ENCODE results near the gene BCKDHA. TPM values are rescaled to one million over a fixed set of nuclear protein-coding genes. Genes with fewer than 3 reads are reported as not detected.
A peak's percentile ranks its signal among the peaks of the same experiment; 100 is the strongest.
"Not testable (repeated sequence)": the region's sequence is repeated elsewhere in the genome, so short reads cannot be mapped to it uniquely, and the experiment has no call there.

BCKDHA gene
- total RNA-seq, 2 experiments from 2014 or later: 18.7 to 20.1 TPM

DNA sequence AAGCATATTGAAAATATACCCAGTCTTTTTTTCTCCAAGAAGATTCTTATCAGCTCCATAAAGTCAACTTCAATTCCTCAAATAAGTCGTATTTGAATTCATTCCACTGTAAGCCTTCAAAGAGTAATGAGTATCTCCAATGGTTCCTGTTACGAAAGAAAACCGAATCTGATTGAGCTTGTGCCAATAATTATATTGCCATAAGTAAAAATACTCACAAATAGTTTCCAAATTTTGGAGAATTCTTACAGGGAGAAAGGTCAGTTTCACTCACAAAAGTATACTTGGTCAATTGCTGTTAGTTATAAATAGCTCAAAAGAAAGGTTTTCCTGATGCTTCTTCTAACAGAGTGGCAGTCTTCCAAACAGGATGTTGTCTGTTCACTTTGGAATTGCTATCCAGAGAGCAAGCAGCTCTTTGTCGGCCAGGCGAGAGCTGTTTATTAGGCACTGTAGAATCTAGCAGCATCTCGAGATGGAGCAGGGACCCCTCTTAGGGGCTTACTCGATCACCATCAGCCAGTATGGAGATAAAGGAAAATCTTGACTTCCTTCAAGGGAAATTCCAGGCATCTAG lies 58.8 kb downstream of the BCKDHA start:
- CTCF ChIA-PET: interaction anchor here (0.6 to 3.3 kb wide), 18 partner anchors 8 to 174 kb away, joined by 3 to 28 read pairs (median 6); partner anchors contain the start of gene DMAC2
- ATAC-seq (no peak), DNase-seq (no peak)
- Mint-ChIP-seq H3K36me3 (peaks cover 8% of the 10 kb centered on the region), H3K27me3 (peaks cover 13% of the 10 kb centered on the region), H3K4me1 (peaks cover 40% of the 10 kb centered on the region), H3K9me3 (ENCODE audit: low read depth) (no peaks in the 10 kb centered on the region), H3K4me3 (peak overlapping the region; percentile 55), H3K27ac (peak overlapping the region; percentile 89)

DNA sequence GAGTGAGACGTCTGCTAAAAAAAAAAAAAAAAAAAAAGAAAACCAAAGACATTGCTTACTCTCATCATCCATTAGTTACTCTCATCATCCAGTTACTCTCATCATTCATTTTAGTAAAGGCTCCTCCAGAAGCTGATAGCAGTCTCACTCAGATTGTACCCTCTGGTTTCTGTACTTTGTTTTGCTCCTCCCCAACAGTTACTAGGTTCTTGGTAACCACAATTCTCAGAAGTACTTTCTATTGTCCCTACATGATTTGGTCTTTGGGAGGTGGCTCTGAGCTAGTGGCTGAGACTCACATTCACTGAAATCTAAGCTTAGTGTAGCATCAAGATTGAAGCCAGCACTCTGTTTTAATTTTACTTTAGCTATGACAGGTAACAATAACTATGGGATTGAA lies 59.6 kb downstream of the BCKDHA start:
- CTCF ChIA-PET: interaction anchor here (0.6 to 3.3 kb wide), 20 partner anchors 9 to 312 kb away, joined by 3 to 28 read pairs (median 6); partner anchors contain the start of gene DMAC2
- H3K4me1 Mint-ChIP-seq: peaks cover 43% of the 10 kb centered on the region
- peak overlapping the region; percentile 55 for H3K4me3 Mint-ChIP-seq
- peak; percentile 97 for ATAC-seq
- peak; percentile 57 for DNase-seq
- H3K27me3 Mint-ChIP-seq: peaks cover 14% of the 10 kb centered on the region
- peaks cover 8% of the 10 kb centered on the region for H3K36me3 Mint-ChIP-seq
- H3K9me3 Mint-ChIP-seq (ENCODE audit: low read depth): no peaks in the 10 kb centered on the region
- peak overlapping the region; percentile 89 for H3K27ac Mint-ChIP-seq

GRCh38 chr19:41462497-41462896 lies 64.9 kb downstream of the BCKDHA start:
- CTCF ChIA-PET: interaction anchor here (1.4 kb wide), 1 partner anchor 23 kb away, joined by 3 read pairs; no protein-coding TSS in a partner anchor
- DNase-seq (no peak), ATAC-seq (no peak)
- H3K9me3 Mint-ChIP-seq (ENCODE audit: low read depth): no peaks in the 10 kb centered on the region
- H3K4me1 Mint-ChIP-seq: peaks cover 31% of the 10 kb centered on the region
- peak overlapping the region; percentile 9 for H3K27ac Mint-ChIP-seq
- H3K36me3 Mint-ChIP-seq: no peaks in the 10 kb centered on the region
- H3K4me3 Mint-ChIP-seq: no peak overlapping the region
- H3K27me3 Mint-ChIP-seq: peaks cover 33% of the 10 kb centered on the region

- ATAC-seq (peak; percentile 68), DNase-seq (peak; percentile 70)
- peaks cover 43% of the 10 kb centered on the region for H3K27me3 Mint-ChIP-seq
- peak overlapping the region; percentile 63 for H3K4me3 Mint-ChIP-seq
- CTCF ChIA-PET: interaction anchor here (0.6 to 1.4 kb wide), 5 partner anchors 14 to 133 kb away, joined by 3 to 5 read pairs (median 3); no protein-coding TSS in a partner anchor
- H3K4me1 Mint-ChIP-seq: peaks cover 23% of the 10 kb centered on the region
- not testable (repeated sequence) for H3K9me3 Mint-ChIP-seq (ENCODE audit: low read depth); H3K36me3 Mint-ChIP-seq
- H3K27ac Mint-ChIP-seq: peak overlapping the region; percentile 79
Measured at GRCh38 chr19:41463257-41464256, 65.9 kb downstream of the BCKDHA start.

Other genes with a start within 250 kb of the BCKDHA start
- gene CYP2S1, start 204.6 kb upstream of the BCKDHA start, total RNA-seq: under 1 TPM in 1 of 2 experiments, not detected in 1; 0.19 TPM
- gene AXL, start 178.6 kb upstream of the BCKDHA start, total RNA-seq: under 1 TPM; 0.05 to 0.29 TPM
- 100 to 1,000 TPM; 342 to 348 TPM for gene HNRNPUL1, start 133.4 kb upstream of the BCKDHA start, total RNA-seq
- 10 to 100 TPM; 42.9 to 43.5 TPM for gene CCDC97, start 87.6 kb upstream of the BCKDHA start, total RNA-seq
- gene TGFB1, start 43.9 kb upstream of the BCKDHA start, total RNA-seq: 100 to 1,000 TPM; 171 to 179 TPM
- gene B9D2, start 33.7 kb upstream of the BCKDHA start, total RNA-seq: 1 to 10 TPM; 8.2 to 9.3 TPM
- gene TMEM91, start 21.3 kb upstream of the BCKDHA start, total RNA-seq: 1 to 10 TPM; 4.8 to 6.0 TPM
- 10 to 100 TPM; 24.4 to 36.0 TPM for gene EXOSC5, start 459 bp upstream of the BCKDHA start, total RNA-seq
- 1 to 10 TPM; 3.2 TPM for gene B3GNT8, start 29.6 kb downstream of the BCKDHA start, total RNA-seq
- 10 to 100 TPM; 43.2 to 56.5 TPM for gene DMAC2, start 42.1 kb downstream of the BCKDHA start, total RNA-seq
- gene ERICH4, start 45.3 kb downstream of the BCKDHA start, total RNA-seq: not detected
- 10 to 100 TPM; 54.6 to 57.1 TPM for gene CEACAM21, start 178.3 kb downstream of the BCKDHA start, total RNA-seq
- gene CEACAM4, start 229.3 kb downstream of the BCKDHA start, total RNA-seq: not detected

Measured in activated CD8-positive, alpha-beta memory T cell treated with anti-CD3 and anti-CD28 coated beads, Interleukin-2, amount 10 ng/mL, durations not matched to agents 7 days and 5 days (primary cell).